Smooth muscle cell of the coronary artery (primary cell): ENCODE results near the gene MORF4L1. TPM values are rescaled to one million over a fixed set of nuclear protein-coding genes. Genes with fewer than 3 reads are reported as not detected.

Source experiments
- total RNA-seq: library from RNA; depleted of rRNA; stranded (reverse); fragments of >200 nt; gene quantifications from 2 replicates; pipeline ENCODE4 v1.2.3, GENCODE V29; 2014; ENCODE audit warnings: low replicate concordance

The MORF4L1 gene, protein sequence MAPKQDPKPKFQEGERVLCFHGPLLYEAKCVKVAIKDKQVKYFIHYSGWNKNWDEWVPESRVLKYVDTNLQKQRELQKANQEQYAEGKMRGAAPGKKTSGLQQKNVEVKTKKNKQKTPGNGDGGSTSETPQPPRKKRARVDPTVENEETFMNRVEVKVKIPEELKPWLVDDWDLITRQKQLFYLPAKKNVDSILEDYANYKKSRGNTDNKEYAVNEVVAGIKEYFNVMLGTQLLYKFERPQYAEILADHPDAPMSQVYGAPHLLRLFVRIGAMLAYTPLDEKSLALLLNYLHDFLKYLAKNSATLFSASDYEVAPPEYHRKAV
- 194 and 348 TPM in 2 replicates for total RNA-seq

GRCh38 chr15:78872155-78872971 lies at the start of gene MORF4L1:
MORF4L1 (plus strand) TSS chr15:78872890; CDS start chr15:78873018, 128 bp downstream.

DNA sequence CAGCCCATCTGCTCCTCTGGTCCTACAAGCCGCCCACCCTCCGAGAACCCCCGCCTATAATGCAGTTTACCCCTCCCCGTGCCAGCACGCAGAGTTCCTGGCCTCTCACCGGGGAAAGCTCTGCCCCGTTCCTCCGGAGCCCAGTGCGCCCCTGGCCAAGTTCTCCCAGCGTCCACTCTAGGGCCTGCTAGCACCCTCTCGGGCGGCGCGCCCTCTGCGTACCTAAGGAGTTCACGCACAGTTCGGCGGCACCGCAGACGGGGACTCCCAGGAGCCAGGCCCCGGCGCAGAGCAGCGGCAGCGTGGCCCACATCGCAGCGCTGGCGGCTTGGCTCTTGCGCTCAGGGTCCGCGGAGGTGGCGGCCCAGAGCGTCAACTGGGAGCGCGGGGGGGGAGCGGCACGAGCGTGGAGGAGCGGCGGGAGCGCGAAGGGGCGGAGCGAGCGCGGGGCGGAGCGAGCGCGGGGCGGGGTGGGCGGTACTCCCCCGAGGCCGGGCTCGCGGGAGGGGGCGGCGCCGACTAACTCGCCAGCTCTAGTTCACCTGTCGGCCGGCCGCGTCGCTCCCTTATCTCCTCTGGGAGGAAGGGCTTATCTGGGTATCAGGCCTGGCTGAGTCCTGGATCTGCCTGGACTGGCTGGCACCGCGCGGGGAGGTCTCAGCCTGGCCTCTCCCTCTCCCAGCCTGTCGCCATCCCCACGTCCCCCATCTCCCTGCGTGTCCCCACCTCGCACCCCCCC lies 72.1 kb downstream of the MORF4L1 start, which contains the start of gene CTSH:
Gene CTSH, minus strand, starts transcription at position 378 of the 739 bp plus-strand sequence. Its CDS starts 65 bp downstream, at position 313.

Other genes with a start within 250 kb of the MORF4L1 start
- gene CHRNB4, start 231.7 kb upstream of the MORF4L1 start, total RNA-seq: not detected in 2 replicates
- 2.9 and 8.9 TPM in 2 replicates for gene ADAMTS7, start 61.4 kb upstream of the MORF4L1 start, total RNA-seq
- 3.1 and 11.1 TPM in 2 replicates for gene CTSH, start 72.2 kb downstream of the MORF4L1 start, total RNA-seq
- gene RASGRF1, start 217.9 kb downstream of the MORF4L1 start, total RNA-seq: not detected in 2 replicates